Fibroblast of lung (primary cell): Measurements from ENCODE around the gene OR7A10.

Experiments
- CTCF ChIP-seq, 2 donors: IDR thresholded peaks in 1 of 2; conservative IDR thresholded peaks in 1 of 2; 1 replicate in 1 of 2; 2 replicates in 1 of 2; pipeline ENCODE4 v1.5.1; 2011 to 2012; ENCODE audit warnings: low read length in 2 of 2, control low read depth in 1 of 2, inconsistent platforms in 1 of 2, low read depth in 1 of 2, mild to moderate bottlenecking in 1 of 2
- EZH2 ChIP-seq: IDR thresholded peaks from 2 replicates; pipeline ENCODE4 v1.5.1; 2012; ENCODE audit warnings: low read length, control low read depth, mild to moderate bottlenecking; ENCODE audit errors: missing control alignments

GRCh38 chr19:14871619-14872230 lies 23.0 kb upstream of the OR7A10 start:
- peak in 1 of 2 donors; percentile 41 for TF ChIP-seq CTCF (conservative IDR thresholded peaks at IDR 0.05 in 1 of 2, IDR thresholded peaks at IDR 0.05 in 1 of 2; ENCODE audit: low read depth in 1 of 2, low read length in 2 of 2)
- no peak for TF ChIP-seq EZH2
